Measurements from ENCODE around the gene RAB35.

The RAB35 gene

DNA sequence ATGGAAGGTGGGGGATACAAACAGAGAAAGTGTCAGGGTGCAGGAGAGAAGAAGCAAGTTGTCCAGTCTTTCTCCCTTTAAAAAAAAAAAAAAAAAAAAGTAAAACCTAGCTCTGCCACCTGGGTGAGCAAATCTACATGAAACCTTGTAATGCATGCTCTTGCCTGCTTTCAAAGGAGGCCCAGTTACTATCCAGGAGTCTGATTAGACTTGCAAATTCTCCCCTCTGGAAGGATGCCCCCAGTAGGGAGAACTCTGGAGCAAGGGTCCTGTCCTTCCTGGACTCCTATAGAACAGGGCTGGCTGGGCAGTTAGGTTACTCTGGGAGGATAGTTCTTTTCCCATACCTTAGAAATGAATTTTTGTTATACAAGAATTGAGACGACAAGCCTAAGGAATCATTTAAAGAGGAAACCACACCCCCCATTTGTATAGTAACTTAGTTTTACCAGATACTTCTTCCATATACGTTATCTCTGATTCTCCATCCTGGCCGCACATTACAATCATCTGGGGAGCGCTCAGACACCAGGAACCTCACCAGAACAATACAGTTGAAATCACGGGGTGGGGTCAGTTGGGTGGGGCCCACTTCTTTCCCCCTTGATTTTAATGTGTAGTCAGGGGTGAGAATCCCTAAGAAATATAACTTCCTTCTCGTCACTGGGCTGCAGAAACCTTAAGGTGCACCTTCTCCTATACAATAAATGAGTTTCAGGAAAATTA is 30.5 kb downstream of the RAB35 start:
- DNase-seq: no peak

DNA sequence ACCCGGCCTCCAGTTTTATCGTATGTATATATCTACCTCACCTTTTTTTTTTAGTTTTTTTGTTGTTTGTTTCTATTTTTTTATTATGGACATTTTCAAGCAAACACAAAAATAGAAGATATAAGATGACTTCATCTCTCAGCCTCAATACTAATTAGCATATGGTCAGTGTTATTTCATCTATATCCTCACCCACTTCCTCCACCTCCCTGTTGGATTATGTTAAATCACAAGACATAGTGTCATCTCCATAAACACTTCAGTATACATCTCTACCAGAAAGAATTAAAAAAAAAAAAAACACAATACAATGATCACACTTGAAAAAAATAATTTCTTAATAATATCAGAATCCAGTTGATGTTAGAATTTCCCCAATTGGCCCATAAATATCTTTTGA is 34.9 kb downstream of the RAB35 start:
- no peak for DNase-seq

DNA sequence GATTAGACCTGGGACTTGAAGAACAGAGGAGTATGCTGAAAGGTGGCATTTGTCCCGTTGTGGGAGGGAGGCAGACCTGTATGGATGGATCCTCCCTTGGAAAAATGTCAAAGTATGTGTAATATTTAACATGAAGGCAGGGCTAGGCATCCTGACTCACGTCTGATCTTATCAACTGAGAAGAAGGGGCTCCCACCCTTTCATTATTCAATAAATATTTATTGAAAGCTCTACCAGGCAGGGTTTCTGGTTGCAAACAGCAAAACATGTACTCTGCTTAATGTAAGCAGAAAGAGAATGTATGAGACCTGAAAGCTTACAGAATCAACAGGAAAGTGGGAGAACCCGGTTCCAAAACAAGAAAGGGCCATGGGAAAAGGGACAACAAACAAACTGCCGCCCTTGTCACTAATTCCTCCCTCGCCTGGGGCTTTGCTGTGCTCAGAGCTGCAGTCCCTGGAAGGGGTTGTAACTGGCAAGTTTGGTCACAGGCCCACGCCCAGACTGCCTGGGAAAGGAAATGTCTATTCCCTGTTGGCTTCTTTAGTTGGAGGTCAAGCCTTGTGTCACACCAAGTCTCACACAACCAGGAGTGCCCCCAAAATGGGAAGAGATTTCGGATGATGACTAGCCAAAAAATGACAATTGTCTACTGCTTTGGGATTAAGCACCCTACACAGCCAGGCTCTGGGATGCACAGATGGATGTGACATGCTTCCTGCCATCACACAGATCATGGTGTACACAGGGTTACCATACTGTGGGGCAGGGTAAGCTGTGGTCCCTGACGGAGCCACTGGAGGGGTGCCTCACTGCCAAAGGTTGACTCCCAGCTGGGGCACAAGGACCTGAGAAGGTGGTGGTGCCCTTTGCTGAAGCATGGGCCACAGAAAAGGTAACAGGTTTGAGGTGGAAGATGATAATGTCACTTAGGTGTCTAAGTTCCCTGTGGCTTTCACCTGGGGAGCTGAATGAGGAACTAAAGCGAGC is 36.8 kb downstream of the RAB35 start:
- DNase-seq: no peak

DNA sequence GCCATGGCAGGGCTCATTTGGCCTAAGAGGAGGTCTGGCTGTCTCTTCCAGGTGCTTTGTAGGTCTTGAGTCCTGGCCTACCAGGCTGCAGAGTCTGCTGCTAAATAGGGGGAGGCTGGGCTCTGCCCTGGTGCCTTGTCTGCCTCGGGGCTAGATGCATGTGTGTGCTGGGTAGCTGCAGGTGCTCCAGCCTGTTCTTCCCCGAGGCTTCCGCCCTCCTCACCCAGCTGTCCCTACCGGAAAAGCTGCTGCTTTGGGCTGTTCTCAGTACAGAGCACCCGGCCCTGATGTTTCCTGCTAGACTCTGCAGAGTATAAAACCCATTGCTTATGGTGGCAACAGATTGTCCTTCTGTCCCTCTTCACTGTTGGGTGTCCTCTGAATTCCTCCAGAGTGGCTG is 37.7 kb downstream of the RAB35 start:
- DNase-seq: no peak

DNA sequence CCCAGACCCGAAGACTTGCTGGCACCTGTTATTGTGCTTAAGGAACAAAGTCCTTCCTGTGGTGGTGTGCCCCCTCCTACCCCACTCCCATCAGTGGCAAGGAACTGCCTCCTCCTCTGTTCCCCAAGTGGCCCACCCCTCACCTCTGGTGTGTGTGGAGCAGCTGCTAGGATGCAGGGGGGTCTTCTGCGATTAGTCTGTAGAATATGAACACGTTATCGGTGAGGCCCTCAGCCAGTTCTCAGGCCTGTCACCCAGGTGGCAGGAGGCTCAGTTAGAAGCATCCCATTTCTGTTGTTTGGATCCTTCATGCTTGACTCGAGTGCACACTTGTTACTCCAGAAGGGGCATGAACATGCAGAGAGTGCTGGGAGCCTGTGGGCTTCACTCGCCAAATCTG is 39.3 kb downstream of the RAB35 start:
- DNase-seq: no peak

DNA sequence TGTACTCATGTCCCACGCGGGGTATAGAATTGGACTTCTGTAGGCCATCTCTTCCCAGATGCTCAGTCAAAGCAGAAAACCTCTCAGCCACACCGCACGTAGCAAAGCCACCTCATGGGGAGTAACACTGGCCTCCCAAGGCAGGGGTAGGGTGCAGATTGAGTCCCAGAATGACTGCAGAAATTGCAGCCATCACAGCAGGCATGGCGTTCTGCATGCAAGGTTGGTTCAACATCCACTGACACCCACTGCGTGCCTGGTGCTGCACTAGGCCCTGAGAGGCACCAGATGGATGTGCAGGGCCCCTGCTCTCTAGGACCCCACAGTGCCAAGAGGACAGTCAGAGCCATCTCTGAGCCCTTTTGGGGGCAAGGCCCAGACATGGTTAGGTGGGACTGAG is 39.9 kb downstream of the RAB35 start:
- DNase-seq: no peak

DNA sequence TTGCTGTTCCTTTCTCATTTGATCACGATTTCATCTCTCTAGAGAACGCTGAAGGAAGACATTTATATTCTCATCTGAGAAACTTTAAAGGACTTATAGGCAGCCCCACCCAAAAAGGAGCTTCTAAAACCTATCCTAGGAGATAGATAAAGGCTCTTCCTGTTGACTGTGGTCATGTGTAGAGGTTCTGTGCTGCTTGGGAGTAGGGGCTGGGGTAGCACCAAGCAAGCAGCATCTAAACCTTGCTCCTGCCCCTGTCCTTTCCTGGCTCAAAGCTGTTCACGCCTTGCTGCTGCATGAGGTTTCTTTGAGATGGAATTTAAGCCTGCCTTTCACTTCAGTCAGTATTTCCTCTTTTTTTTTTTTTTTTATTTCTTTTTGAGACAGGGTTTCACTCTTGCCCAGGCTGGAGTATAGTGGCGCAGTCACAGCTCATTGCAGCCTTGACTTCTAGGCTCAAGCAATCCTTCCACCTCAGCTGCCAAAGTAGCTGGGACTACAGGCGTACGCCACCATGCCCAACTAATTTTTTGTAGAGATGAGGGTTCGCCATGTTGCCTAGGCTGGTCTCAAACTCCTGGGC is 41.4 kb downstream of the RAB35 start:
- no peak for DNase-seq

DNA sequence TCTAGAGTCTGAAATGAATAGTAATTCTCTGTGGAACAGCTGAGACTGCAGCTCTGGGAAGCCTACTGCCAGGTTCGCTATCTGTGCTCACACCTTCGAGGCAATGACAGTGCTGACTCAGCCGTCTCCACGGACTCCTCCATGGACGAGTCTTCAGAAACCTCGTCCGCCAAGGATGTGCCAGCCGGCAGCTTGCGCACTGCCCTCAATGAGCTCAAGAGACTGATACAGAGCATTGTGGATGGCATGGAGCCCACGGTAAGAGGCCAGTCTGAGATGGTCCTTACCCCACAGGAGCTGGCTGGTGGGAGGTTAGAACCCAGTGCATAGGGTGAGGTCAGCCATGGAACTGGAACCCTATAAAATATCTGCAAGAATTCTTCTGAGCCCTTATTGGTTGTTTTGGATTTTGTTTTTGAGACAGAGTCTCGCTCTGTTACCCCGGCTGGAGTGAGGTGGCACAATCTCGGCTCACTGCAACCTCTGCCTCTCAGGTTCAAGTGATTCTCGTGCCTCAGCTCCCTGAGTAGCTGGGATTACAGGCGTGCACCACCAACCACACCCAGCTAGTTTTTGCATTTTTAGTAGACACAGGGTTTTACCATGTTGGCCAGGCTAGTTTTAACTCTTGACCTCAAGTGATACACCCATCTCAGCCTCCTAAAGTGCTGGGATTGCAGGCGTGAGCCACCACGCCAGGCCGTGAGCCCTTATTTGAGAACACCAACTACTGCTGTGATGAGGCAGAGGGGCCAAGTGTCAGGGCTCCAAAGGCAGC is 43.9 kb downstream of the RAB35 start:
- no peak for DNase-seq

DNA sequence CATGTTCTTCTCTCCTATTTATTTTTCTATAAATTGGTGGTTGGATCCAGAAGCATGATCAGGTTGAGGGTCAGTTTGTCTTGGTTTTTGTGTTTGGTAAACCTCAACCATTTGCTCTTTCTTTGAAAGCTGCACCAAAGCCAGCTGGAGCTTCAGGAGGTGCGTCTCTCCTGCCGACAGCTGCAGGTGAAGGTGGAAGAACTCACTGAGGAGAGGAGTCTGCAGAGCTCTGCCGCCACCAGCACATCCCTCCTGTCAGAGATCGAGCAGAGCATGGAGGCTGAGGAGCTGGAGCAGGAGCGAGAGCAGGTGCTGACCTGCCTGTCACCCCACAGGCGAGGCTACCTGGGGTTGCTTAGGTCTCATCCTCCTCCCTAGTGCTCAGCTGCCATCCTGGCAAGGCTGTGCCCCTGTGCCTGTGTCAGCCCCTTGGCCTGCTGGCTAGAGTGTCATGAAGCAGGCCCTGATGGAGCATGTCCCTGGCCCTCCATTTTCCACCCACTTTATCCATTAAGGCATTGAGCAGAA is 45.0 kb downstream of the RAB35 start:
- no peak for DNase-seq

DNA sequence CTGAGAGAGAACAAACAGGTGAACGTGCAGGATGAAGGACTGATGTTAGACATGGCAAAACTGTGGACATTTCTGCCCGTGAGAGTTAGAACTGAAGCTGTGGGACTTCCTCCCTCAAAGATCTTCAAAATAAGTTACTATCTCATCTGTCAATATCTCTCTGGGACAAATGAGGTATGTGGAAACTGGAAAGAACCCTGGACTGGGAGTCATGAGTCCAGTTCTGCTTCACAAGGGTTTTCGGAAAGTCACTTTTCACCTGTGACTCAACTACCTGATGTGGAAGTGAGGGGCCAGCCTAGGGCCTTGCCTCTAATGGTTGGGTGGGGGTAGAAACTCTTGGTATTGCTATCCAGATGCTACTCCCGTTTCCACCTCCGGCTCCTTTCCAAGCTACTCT is 47.3 kb downstream of the RAB35 start:
- no peak for DNase-seq

DNA sequence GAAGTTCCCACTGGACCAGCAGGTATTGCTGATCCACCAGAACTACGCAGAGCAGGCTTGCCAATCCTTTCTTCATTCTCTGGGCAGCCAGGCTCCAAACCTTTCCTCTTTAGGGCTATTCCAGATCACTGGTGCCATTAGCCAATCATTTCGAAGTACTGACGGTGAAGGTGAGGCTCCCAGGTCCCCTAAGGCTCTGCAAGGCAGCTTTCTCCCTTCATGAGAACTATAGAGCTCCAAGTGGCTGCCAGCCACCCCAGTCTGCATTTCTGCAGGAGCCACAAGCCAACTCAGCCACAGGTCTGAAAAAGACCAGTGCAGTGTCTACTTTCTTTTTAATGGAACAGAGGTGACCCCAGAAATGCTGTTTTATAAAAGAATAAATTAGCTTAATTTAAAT is 48.7 kb downstream of the RAB35 start:
- no peak for DNase-seq

DNA sequence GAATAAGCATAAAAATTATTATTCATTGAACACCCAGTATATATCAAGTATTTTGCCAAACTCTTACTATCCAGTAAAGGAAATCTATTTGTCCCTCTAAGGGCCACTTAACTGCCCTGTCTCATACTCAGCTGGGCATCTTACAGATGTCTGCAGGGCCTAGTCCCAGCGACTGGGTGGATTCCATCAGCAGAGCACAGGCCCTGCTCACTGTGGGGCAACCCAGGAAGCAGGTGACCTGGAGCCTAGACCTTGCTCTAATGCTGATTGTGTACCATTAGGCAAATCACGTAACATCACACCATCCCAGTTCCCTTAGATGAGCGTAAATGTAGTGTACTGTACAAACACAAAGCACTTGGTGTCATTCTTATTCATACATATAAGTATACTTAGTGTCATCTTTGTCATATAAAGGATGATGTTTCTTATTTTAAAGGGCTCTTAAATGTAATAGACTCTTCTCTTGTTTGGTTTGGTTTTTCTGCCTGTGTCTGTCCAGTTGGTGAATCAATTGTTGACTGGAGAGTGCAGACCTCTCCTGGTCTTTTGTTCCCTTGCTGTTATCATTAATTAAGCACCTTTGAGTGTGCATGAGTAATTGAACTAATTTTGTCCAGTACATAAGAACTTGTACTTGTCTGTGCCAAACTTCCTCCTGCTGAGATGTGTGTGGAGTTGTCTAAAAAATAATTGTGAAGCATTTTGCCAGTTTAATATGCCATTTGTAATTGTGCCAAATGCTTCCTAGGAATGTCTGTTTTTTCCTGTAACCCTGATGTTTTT is 49.3 kb downstream of the RAB35 start:
- no peak for DNase-seq

DNA sequence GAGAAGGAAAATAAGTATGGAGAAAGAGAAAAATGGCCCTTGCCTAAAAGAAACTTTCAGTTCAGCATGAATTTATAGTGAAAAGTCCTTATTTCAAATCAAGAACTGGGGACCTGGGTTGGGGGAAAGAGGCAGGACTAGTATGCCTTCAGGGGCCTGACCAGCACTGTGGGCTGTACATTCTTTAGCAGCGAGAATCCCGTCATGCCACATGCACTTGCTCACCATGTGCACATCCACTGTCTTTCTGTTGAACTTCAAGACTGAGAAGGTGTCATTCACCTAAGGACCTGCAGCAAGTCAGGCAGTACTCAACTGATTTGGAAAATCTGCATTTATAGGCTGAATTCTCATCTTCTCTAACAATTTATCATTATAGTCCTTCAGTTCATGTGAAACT is 50.2 kb downstream of the RAB35 start:
- DNase-seq: no peak

DNA sequence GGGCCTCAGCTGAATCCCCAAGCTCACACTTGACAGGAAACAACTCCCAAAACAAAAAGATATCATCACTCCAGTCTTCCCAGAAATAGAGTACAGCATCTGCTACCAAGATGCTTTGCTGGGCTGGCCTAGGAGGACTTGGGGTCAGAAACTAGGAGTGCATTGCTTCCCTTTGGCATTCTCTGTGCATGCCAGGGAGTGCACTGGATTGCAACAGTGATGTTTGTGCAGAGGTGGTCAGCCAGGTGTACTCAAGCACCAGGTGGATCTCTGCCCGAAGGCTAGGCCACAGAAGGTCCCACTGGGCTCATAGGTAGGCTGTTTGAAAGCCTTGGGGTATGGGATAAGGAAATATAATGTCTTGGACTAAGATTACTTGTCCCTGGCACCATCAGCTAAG is 51.1 kb downstream of the RAB35 start:
- no peak for DNase-seq

DNA sequence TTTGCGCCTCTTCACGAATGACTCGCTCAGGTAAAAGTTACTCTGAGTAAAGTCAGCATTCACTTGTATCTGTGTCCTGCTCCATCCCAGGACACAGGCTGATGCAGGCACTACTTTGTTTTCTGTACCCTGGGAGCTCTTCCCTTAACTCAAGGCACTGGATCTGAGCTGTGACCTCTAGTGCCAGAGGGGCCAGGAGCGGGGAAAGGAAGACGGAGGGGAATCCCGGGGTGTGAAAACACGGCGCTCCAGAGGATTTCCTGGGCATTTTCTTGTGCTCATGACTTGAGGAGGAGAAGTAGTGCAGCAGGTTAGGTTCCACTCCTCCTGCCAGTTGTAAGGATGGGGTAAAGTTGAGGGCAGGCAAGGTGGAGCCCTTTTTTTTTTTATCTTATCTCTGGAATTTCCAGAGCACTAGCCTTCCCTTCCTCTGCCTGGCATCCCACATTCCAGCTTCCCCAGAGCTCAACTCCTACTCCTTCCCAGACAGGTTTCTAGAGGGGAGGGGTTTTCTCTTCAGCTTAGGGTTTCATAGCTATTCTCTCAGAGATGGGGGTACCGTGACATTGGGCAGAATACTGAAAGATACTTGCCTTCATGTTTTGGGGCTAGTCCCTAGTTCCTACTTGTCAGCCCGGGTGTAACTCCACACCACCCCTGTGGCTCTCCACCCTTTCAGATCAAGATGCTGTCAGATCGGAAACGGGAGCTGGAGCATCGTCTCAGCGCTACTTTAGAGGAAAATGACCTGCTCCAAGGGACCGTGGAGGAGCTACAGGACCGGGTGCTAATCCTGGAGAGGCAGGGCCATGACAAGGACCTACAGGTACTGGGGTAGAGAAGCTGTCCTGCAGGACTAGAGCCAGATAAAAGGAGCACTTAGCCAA is 52.3 kb downstream of the RAB35 start:
- no peak for DNase-seq

DNA sequence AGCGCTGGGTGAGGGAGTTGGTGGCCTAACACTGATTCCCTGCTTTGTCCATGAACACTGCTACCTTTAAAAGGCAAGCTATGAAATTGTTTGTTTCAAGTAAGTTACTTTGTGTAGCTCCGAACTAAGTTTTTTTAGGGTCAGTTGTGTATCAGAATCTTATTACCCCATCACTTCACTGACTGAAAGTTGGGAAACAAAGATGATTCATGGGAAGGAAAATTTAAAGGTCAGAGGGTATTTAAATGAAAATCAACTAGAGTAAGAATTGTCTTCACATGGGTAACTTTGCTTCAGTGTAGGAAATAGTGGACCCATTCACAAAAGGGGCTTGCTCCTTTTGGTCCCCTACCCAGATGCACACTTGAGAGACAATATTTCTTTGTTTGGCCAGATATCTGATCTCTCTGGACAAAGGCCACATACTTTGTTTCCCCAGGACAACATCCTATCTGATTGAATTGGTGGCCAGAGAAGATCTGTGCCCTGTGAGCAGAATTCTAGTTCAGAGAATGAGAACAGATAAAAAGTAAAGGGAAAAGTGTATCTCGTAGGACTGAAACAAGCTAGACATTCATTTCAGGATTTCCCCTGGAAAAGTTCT is 53.5 kb downstream of the RAB35 start:
- no peak for DNase-seq

DNA sequence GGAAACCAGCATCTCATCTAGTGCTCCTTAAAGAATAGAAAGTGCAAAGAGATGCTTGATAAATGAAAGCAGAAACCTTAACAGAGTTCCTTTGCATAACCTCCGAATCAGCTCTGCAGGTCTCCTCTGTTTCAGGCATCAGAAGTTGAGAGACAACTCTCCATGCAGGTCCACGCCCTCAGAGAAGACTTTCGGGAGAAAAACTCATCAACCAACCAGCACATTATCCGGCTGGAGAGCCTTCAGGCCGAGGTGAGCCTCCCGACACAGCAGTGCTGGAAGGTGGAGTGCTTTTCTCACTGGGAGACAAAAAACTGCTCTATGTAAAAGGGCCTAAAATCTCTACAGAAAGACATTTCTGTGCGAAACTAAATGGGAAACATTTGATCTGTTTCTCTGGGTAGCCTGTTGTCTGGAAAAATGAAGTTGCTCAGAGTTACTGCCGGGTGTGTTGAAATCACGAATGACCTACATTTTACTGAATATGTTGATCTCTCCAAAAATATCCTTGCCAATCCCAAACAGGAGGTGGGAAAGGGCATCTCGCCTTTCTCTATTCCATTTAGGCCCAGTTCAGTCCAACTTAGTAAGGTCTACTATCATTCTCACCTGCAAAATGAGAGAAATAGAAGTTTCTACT is 54.9 kb downstream of the RAB35 start:
- DNase-seq: no peak

DNA sequence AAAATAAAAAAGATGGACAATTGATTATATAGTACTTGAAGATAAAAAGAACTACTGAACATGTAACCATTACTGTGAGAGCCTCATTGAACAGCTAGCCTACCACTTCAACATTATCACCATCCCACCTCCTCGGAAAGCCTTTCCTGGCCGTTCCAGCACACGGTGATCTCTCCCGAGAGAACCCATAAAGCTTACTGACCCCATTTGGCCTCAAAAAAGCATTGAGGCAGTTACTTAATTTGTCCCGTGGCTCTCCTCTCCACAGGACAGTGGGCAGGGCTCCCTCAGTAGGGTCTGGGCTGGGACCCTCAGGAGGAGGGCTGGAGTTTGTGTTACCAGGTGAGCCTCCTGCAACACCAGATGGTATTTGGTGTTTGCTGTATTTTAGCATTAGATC is 55.8 kb downstream of the RAB35 start:
- DNase-seq: no peak

DNA sequence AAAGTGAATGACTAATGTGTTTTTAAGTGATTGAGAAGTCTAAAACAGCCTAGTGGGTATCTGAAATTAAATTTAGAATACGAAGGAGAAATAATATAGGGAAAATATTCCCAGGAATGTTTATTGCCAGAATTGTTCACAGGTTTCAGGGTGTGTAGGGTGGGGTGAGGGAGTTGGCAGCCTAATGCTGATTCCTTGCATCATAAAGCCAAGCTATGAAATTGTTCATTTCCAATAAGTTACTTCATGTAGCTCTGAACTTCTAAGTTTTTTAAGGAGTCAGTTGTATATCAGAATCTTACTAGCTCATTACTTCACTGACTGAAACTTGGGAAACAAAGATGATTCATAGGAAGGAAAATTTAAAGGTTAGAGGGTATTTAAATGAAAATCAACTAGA is 56.4 kb downstream of the RAB35 start:
- no peak for DNase-seq

DNA sequence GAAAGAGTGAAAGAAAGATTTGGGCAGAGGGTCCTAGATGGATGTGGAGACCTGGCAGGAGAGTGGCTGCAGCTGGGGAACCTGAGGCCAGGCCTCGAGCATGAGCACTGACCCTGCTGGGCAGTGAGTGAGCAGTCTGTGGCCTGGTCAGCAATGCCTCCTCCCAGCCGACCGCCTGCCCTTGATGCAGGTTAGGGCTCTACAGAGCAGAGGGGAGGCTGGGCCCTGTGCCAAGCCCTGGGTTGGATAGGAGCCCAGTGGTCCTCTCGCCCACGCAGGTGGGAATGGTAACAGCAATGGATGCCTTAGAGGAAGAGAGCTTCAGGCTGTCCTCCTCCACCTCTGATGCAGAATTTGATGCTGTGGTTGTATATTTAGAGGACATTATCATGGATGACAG is 59.8 kb downstream of the RAB35 start:
- no peak for DNase-seq

Measured in fibroblast of skin of scalp (primary cell).